Spleen (tissue), 7 donors: ENCODE results near the gene UCHL5.
"Not testable (repeated sequence)": the region's sequence is repeated elsewhere in the genome, so short reads cannot be mapped to it uniquely, and the experiment has no call there.

Experiments
- CTCF ChIP-seq, 11 experiments: fragments of 200-600 bp in 7 of 11; fragments of 450-650 bp in 4 of 11; sonication (generic) in 4 of 11; IDR thresholded peaks in 8 of 11; conservative IDR thresholded peaks in 3 of 11; 1 replicate in 7 of 11; 2 replicates in 4 of 11; pipeline versions ENCODE4 v1.4.0 to v1.8.0; 2016 to 2021; ENCODE audit warnings: antibody characterized with exemption in 11 of 11, inconsistent platforms in 4 of 11, mild to moderate bottlenecking in 1 of 11
- POLR2AphosphoS5 ChIP-seq, 3 donors: sonication (generic); formaldehyde crosslinking; IDR thresholded peaks; one replicate each; pipeline ENCODE4 v1.5.1; 2017; ENCODE audit warnings: antibody characterized with exemption in 3 of 3
- donor health status: DM: no; HTN: no; CAD: no; lungs with moderate emphysema.
- donor health status: DM: no; HTN: no; CAD: no.
- donor health status: DM: no; HTN: no; CAD: no.

DNA sequence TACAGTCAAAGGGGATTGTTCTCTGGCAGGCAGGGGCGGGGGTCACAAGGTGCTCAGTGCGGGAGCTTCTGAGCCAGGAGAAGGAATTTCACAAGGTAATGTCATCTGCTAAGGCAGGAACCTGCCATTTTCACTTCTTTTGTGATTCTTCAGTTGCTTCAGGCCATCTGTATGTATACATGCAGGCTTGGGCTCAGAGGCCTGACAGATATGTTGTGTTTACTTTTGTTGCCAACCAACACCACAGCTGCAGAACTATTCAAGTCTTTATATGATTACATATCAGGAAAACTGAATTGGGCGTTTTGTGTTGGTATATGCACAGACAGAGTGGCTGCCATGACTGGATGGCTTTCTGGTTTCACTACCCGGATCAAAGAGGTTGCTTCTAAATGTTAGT, 78.8 kb downstream of the UCHL5 start:
- TF ChIP-seq CTCF (IDR thresholded peaks at IDR 0.05 in 8 of 11, conservative IDR thresholded peaks at IDR 0.05 in 3 of 11); POLR2AphosphoS5 (IDR thresholded peaks at IDR 0.05): not testable (repeated sequence)
